NAMALWA (cell line): ENCODE results near the gene SLC16A1.
"Not testable (repeated sequence)": the region's sequence is repeated elsewhere in the genome, so short reads cannot be mapped to it uniquely, and the experiment has no call there.

Experiments
- DNase-seq: peaks from one replicate; pipeline ENCODE4 v3.0.0-alpha.2; 2015; ENCODE audit warnings: low spot score

The SLC16A1 gene

DNA sequence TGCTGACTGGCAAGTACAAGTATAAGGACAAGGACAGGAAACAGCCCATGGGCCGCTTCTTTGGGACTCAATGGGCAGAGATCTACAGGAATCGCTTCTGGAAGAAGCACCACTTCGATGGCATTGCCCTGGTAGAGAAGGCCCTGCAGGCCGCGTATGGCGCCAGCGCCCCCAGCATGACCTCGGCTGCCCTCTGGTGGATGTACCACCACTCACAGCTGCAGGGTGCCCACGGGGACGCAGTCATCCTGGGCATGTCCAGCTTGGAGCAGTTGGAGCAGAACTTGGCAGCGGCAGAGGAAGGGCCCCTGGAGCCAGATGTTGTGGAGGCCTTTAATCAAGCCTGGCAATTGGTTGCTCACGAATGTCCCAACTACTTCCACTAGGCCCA, 32.0 kb downstream of the SLC16A1 start:
- no peak for DNase-seq

DNA sequence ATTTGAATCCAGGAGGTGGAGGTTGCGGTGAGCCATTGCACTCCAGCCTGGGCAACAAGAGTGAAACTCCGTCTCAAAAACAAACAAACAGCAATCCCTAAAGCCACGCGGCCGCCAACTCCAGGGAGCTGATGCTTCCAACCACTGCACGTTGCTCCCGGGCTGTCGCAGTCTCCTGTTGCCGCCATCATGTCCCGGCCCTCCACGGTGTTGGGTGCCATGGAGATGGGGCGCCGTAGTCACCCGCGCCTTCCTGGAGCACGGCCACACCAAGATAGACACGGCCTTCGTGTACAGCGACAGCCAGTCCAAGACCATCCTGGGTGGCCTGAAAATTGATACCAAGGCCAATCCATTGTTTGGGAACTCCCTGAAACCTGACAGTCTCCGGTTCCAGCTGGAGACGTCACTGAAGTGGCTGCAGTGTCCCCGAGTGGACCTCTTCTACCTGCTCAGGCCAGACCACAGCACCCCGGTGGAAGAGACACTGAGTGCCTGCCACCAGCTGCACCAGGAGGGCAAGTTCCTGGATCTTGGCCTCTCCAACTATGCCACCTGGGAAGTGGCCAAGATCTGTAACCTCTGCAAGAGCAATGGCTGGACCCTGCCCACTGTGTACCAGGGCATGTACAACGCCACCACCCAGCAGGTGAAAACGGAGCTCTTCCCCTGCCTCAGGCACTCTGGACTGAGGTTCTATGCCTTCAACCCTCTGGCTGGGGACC, 32.6 kb downstream of the SLC16A1 start:
- no peak for DNase-seq

DNA sequence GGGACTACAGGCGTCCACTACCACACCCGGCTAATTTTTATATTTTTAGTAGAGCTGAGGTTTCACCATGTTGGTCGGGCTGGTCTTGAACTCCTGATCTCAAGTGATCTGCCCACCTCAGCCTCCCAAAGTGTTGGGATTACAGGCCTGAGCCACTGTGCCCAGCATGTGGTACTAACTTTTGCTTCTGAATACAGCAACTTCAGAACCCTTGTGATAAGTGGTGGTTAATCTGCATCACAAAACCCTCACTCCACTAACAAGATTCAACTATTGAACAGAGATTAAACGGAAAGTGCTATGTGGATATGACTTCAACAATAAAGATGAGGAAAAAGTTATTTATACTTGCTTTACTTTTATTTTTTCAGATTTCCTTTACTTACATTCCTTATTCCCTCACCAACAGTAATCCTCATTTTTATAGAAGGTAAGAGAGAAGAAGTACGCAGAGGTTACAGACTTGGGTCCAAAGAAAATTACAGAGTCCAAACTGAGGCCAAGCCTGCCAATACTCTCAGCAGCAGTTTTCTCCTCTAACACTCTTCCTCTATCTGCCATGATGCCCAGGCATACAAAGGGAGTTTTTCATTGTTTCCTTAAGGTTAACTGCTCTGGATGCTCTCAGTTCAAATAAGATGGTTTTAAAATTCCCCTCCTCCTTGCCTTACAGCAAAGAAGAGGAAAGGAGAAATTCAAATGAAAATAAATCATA, 44.3 kb downstream of the SLC16A1 start:
- DNase-seq: no peak

DNA sequence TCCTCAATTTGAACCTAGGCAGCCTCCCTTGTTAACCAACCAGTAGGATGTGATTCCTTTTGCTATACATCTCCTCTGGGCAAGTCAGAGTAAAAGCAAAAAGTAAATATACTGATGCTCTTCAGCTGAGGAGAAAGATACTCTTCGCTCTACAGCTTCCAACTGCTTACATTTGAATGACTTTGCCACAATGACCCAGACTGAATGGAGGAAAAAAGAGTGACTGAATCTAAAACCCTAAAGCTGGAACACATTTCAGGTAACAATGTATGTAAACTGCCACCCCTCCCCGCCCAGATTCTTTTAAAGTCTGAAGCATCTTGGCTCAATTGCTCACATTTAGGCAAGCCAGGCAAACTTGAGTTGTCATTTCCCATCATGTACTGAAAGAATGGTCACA, 46.1 kb downstream of the SLC16A1 start:
- DNase-seq: no peak

DNA sequence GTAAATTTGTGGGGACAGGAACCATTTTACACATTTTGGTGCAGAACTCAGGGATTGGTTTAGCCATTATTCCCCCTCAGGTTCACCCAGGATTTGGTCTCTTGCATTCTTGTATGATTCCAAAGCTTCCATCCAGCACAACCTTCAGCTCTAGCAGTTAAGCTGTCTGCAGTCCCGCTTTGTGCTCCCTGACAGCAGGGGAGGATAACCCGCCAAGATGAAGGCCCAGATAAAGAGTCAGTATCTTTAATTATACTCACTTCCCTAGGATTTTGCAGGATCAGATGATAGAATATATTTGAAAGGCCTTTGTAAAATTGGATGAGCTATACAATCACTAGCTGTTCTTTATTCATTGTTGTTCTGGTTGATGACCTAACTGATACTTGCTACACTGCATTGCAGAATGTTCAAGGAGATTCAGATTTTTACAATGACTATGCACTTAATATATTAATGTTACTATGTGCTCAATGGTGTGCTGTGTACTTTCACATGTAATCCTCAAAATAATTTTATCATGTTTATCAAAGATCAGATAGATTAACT, 49.8 kb downstream of the SLC16A1 start:
- DNase-seq: no peak

DNA sequence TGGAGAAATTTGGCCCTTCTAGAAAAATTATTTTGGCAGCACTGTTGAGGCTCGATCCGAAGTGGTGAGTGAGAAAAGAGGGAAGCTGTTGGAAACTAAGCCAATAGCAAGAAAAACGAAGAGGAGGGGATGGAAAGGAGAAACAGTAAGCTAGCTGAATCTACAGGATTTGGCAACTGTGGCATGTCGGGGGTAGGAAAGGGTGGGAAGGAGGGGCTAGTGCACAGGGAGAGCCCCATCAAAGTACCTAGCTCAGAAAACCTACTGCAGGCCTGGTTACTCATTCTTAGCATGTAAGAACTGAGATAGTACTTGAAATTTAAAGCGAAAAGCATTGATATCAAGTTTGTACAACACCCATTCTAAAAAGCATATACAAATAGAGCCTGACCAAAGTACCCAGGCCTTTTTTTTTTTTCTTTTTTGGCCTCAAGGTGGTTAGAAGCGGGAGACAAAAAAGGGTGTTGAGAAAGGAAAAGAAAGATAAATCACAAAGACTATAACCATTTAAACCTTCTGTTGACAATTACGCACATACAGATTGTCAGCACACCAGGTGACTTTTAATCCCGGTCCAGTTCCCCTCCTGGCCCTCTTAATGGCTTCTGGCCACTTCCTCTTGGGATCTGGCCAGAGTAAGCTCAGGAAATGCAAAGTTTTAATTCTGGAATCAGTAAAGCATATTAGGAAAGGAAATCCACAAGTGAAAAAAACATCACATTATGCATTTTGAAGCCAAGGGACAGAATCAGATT, 50.4 kb downstream of the SLC16A1 start:
- DNase-seq: no peak

DNA sequence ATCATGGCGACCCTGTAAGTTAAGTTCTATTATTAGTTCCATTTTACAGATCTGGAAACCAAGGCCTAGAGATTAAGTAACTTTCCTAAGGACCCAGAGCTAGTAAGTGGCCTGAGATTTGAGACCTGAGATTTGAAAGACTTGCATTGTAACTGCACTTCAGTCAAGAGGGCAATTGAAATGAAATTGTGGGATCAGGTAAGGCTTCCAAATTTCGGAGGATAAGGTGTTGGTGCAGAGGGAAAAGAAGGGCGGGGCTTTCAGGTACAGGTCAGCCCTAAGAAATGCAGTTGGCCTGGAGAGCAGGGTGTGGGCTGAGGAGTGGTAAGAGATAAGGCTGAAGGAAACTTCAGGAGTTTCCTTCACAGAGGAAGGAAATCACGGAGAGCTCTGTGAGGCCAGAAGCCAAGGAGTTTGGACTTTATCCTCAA, 51.1 kb downstream of the SLC16A1 start:
- no peak for DNase-seq

DNA sequence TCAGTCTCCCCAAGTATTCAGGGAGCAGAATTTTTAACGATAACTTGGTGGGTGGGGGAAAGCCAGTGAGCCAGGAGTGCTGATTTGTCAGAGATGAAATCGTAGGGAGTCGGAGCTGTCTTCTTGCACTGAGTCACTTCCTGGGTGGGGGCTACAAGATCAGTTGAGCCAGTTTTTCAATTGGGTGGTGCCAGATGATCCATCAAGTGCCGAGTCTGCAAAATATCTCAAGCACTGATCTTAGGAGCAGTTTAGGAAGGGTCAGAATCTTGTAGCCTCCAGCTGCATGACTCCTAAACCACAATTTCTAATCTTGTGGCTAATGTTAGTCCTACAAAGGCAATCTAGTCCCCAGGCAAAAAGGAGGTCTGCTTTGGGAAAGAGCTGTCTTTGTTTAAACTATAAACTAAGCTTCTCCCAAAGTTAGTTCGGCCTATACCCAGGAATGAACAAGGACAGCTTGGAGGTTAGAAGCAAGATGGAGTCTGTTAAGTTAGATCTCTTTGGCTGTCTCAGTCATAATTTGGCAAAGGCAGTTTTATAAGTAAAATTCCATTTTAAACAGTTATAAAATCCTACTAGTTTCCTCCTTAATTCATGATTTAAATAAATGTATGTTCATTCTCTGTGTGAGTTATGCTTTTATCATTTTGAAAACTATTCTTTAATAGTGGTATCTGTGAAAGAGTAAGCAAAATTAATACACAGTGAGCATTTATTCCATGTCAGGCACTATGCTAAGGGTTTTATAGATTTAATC, 51.7 kb downstream of the SLC16A1 start:
- DNase-seq: no peak

DNA sequence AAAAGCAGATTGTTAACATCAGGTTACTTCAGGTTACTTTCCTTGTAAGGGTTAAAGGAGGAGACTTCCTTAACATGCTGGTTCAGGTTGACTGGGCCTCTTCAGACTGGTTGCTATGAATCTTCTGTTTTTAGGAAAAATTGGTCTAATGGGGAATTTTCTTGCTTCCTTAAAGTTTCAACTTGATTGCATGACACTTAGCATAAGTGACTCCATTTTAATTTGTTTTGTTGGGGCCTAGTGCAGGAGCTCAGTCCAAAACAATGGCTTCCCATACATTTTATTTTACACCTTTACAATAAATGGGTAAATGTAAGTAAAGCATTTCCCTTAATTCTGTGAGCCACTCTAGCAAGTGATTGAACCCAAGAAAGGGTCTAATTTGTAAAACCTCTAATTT, 53.8 kb downstream of the SLC16A1 start:
- no peak for DNase-seq

DNA sequence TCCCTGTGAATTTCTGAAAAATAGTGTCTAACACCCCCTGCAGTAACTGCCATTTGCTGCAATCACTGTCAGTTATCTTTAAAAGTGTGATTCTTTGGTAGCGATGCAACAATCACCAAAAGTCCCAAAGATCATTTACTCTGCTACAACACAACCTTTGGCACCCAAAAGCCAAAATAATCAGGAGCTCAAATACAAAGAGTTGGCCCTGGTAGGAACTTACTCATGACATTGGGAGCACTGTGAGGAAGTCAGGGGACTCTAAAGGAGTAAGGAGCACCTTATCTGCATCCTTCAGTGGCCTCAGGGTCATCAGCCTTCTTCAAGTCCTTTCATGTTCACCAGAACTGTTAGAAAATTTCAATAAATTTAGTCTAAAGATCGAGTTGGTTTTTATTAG, 54.6 kb downstream of the SLC16A1 start:
- DNase-seq: no peak

DNA sequence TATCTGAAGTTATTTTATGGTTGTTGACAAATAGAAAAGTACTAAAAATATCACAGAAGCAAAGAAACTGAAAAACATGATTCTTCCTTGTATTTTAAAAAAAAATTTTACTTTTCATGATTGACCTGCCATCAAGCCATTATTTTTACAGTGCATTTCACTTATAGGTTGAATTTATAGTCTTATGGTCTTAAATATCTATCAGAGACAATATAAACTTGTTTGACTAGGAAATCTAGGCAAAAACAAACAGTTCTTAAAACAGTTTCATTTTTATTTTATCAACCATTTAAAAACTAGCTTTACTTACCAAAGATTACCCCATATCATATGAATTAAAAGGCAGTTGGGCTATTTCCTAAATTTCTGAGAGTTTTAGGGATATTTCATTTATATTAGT, 59.2 kb downstream of the SLC16A1 start:
- no peak for DNase-seq

DNA sequence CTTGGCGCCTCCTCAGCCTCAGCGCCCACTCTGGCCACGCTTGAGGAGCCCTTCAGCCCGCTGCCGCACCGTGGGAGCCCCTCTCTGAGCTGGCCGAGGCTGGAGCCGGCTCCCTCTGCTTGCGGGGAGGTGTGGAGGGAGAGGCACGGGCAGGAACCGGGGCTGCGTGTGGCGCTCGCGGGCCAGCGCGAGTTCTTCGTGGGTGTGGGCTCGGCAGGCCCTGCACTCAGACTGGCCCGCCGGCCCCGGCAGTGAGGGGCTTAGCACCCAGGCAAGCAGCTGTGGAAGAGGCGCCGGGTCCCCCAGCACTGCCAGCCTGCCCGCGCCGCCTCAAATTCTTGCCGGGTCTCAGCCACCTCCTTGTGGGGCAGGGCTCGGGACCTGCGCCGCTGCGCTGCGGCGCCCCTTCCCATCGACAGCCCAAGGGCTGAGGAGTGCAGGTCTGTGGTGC, 61.4 kb downstream of the SLC16A1 start:
- no peak for DNase-seq

DNA sequence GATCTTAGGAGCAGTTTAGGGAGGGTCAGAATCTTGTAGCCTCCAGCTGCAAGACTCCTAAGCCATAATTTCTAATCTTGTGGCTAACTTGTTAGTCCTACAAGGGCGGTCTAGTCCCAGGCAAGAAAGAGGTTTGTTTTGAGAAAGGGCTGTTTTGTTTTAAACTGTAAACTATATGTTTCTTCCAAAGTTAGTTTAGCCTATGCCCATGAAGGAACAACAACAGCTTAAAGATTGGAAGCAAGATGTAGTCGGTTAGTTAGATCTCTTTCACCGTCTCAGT, 62.0 kb downstream of the SLC16A1 start:
- no peak for DNase-seq

DNA sequence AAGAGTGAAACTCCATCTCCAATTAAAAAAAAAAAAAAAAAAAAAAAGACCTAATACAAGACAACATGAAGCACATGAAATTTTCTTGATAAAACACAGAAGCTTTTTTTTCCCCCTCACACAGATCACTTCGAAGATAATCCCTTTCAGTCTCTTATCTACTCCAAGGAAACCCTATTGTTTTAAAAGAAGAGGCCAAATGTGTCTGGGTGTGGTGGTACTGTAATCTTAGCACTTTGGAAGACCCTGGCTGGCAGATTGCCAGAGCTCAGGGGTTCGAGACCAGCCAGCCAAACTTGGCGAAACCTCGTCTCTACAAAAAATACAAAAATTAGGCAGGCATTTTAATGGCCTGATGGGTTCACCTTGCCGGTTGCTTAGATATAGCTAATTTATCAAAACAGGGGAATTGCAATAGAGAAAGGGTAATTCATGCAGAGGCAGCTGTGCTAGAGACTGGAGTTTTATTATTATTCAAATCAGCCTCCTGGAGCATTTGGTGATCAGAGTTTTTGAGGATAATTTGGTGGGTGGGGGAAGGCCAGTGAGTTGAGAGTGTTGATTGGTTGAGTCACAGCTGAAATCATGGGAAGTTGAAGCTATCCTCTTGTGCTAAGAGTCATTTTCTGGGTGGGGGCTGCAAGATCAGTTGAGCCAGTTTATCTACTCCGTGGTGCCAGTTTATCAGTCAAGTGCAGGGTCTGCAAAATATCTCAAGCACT, 62.5 kb downstream of the SLC16A1 start:
- DNase-seq: no peak

DNA sequence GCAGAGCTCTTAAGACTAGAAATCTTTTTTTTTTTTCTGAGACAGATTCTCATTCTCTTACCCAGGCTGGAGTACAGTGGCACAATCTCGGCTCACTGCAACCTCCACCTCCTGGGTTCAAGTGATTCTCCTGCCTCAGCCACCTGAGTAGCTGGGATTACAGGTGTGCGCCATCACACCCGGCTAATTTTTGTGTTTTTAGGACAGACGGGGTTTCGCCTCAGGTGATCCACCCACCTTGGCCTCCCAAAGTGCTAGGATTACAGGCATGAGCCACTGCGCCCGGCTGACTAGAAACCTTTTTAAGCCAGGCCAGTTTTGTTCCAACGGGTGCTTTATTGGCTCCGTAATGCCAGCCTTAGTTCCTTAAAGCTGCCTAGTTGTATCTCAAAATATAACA, 66.1 kb downstream of the SLC16A1 start:
- DNase-seq: not testable (repeated sequence)

DNA sequence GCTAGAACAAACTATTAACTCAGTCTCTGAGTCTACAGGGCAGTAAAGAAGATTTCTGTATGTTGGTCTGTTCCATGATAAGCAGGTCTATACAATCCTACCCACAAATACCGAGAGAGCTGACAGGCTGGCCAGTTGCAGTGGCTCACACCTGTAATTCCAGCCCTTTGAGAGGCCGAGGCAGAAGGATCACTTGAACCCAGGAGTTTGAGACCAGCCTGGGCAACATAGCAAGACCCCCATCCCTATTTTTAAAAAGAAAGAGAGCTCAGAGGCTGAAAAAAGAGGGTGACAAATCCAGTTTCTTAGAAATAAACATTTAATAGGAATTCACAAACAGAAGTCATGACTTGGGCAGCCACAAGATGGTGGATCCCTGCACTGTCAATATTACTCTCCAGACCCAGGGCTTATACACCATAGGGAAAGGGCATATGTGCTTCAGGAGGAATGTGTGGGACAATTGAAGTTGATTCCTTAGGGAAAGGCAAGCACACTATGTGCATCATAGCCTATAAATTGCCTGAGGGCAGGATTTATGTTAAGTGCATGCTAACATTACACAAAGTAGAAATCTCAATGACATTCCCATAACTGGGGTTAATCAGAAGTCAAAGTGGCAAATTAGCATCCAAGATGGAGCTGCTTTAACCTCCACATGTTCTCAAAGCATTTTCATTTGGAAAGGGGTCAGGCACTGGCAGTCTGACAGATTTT, 66.8 kb downstream of the SLC16A1 start:
- DNase-seq: no peak

DNA sequence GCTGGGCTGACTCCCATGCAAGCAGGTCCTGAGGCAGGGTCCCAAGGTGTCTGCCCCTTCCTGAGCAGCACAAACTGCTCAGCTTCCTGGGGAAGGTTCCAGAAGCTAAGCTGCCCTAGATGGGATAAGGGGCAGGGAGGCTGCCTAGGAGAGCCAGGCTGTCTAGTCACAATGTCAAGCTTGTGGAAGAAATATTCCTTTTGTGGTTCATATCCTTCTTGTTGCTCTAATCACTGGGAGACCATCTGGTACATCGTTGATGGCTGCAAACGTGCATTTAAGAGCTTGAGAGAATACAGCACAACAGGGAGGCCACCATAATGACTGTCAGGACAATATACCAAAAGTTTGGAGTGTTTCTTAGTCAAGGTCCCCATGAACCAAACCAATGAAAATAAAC, 67.4 kb downstream of the SLC16A1 start:
- no peak for DNase-seq

DNA sequence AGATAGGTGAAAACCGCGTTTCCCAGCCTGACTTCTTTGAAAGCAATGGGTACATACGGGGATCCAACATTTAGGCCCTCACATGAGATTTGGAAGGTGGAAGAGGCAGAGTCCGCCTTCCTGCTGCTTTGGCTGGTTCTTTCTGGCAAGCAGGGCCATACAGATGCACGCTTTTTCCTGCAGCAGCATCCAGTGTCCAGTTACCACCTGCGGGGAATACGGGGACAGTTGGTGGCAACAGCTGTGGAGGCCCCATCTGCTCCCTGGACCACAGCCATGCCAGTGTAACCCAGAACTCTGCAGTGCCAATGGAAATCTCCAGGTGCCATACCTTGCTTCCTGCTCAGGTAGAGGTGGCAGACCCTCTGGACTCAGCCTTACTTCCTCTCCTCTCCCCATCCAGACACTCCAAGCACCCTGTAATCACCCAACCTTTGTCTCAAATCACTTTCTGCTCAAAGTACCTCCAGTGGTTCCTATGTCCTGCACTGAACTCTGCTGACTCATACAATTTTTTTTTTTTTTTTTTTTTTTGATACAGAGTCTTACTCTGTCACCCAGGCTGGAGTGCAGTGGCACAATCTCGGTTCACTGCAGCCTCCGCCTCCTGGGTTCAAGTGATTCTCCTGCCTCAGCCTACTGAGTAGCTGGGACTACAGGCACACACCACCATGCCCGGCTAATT, 68.3 kb downstream of the SLC16A1 start:
- no peak for DNase-seq

DNA sequence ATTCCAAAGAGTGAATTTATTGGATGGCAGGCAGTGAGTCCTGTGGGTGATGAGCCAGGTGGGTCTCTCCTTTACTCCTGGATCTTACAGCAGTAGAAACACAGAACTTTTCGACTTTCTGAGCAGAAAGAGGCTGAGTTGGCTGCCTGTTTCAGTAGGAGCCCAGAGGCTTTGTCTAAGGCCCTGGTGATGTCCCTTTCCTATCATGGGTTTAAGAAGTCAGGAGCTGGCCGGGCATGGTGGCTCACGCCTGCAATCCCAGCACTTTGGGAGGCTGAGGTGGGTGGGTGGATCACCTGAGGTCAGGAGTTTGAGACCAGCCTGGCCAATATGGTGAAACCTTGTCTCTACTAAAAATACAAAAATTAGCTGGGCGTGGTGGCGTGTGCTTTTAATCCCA, 71.0 kb downstream of the SLC16A1 start:
- DNase-seq: not testable (repeated sequence)

DNA sequence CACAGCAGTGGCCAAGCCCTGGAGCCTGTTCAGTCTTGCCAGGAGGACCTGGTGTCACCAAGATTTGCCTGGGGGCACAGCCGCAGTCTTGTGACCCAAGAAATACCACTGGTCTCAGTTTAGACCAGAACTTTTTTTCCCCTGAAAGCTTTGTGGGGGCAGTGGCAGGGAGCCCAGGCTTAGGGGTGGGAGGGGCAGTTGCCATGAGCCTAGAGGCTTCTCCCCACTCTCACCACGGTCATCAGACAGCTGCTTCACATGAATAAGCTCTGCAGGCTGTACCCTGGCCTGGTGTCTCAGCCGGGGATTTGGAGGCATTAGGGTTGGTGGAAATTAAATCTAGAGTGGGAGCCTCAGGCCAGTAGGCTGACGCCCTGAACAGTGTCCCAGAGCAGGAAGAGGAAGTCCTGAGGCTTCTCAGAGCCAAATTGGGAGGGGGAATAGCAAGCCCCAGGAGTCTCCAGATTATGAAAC, 73.7 kb downstream of the SLC16A1 start:
- DNase-seq: no peak
